Mesenchymal stem cell (in vitro differentiated cells and primary cell): ENCODE results near the gene IL4I1. TPM values are rescaled to one million over a fixed set of nuclear protein-coding genes. Genes with fewer than 3 reads are reported as not detected.

Experiments
- DNase-seq: peaks from one replicate; pipeline ENCODE4 v3.0.0-alpha.2; 2013
- H2AFZ ChIP-seq: one replicate; pipeline ENCODE4 v1.6.1; 2013; ENCODE audit warnings: low read depth, mild to moderate bottlenecking, control low read depth, inconsistent platforms, low read length, moderate library complexity
- H2AK5ac ChIP-seq: 2 replicates; pipeline ENCODE4 v1.6.1; 2013; ENCODE audit warnings: low read length, moderate library complexity, mild to moderate bottlenecking, inconsistent platforms; ENCODE audit not compliant: severe bottlenecking
- H2BK120ac ChIP-seq: one replicate; pipeline ENCODE4 v1.6.1; 2013; ENCODE audit warnings: low read depth, mild to moderate bottlenecking, inconsistent platforms, low read length, moderate library complexity
- H2BK12ac ChIP-seq, 2 experiments: one replicate each; pipeline ENCODE4 v1.6.1; 2013; ENCODE audit warnings: inconsistent platforms in 2 of 2, low read length in 2 of 2, mild to moderate bottlenecking in 2 of 2, moderate library complexity in 2 of 2, control low read depth in 1 of 2
- H2BK15ac ChIP-seq: one replicate; pipeline ENCODE4 v1.6.1; 2013; ENCODE audit warnings: mild to moderate bottlenecking, low read depth, inconsistent platforms; ENCODE audit not compliant: poor library complexity, severe bottlenecking
- H2BK5ac ChIP-seq: 2 replicates; pipeline ENCODE4 v1.6.1; 2013; ENCODE audit warnings: low read depth, mild to moderate bottlenecking, low read length, control low read depth, inconsistent platforms; ENCODE audit not compliant: poor library complexity, severe bottlenecking
- H3K14ac ChIP-seq, 2 experiments: one replicate each; pipeline ENCODE4 v1.6.1; 2013; ENCODE audit warnings: inconsistent platforms in 2 of 2, low read length in 2 of 2, control low read depth in 1 of 2, mild to moderate bottlenecking in 1 of 2, moderate library complexity in 1 of 2
- H3K18ac ChIP-seq, 2 experiments: one replicate each; pipeline ENCODE4 v1.6.1; 2013; ENCODE audit warnings: inconsistent platforms in 2 of 2, low read length in 2 of 2, control low read depth in 1 of 2, low read depth in 1 of 2, mild to moderate bottlenecking in 1 of 2
- H3K23ac ChIP-seq, 2 experiments: one replicate each; pipeline ENCODE4 v1.6.1; 2013; ENCODE audit warnings: inconsistent platforms in 2 of 2, low read length in 2 of 2, mild to moderate bottlenecking in 2 of 2, moderate library complexity in 2 of 2, control low read depth in 1 of 2
- H3K27ac ChIP-seq: 2 replicates; pipeline ENCODE4 v1.5.1; 2013; ENCODE audit warnings: mild to moderate bottlenecking, moderate library complexity, low read length, control low read depth, inconsistent platforms; ENCODE audit not compliant: poor library complexity, severe bottlenecking
- H3K27me3 ChIP-seq, 2 experiments: 2 replicates each; pipeline versions ENCODE4 v1.6.1 to v1.7.0; 2013; ENCODE audit warnings: low read length in 2 of 2, mild to moderate bottlenecking in 2 of 2, moderate library complexity in 2 of 2, control low read depth in 1 of 2, inconsistent platforms in 1 of 2; ENCODE audit not compliant: control insufficient read depth in 1 of 2, insufficient read depth in 1 of 2
- H3K36me3 ChIP-seq, 2 experiments: 2 replicates each; pipeline versions ENCODE4 v1.6.1 to v1.7.0; 2013; ENCODE audit warnings: low read length in 2 of 2, control low read depth in 1 of 2, inconsistent platforms in 1 of 2, low read depth in 1 of 2, mild to moderate bottlenecking in 1 of 2; ENCODE audit not compliant: insufficient read depth in 2 of 2, control insufficient read depth in 1 of 2
- H3K4ac ChIP-seq, 2 experiments: one replicate each; pipeline ENCODE4 v1.6.1; 2013; ENCODE audit warnings: inconsistent platforms in 2 of 2, low read length in 2 of 2, mild to moderate bottlenecking in 2 of 2, moderate library complexity in 2 of 2, control low read depth in 1 of 2, low read depth in 1 of 2
- H3K4me1 ChIP-seq: 2 replicates; pipeline ENCODE4 v1.6.1; 2013; ENCODE audit warnings: low read depth, low read length, control low read depth; ENCODE audit not compliant: control insufficient read depth, insufficient read depth
- H3K4me2 ChIP-seq: 2 replicates; pipeline ENCODE4 v1.6.1; 2013; ENCODE audit warnings: low read length, mild to moderate bottlenecking, inconsistent platforms; ENCODE audit not compliant: poor library complexity, severe bottlenecking
- H3K4me3 ChIP-seq, 2 experiments: 2 replicates each; pipeline versions ENCODE4 v1.5.1 to v1.7.0; 2013; ENCODE audit warnings: low read length in 2 of 2, mild to moderate bottlenecking in 2 of 2, control low read depth in 1 of 2, low read depth in 1 of 2; ENCODE audit not compliant: insufficient read depth in 1 of 2
- H3K79me1 ChIP-seq: replicated peaks from 2 replicates; pipeline ENCODE4 v1.6.1; 2013; ENCODE audit warnings: mild to moderate bottlenecking, control low read depth, low read length, inconsistent platforms; ENCODE audit not compliant: poor library complexity, severe bottlenecking
- H3K9ac ChIP-seq: 2 replicates; pipeline ENCODE4 v1.7.0; 2013; ENCODE audit warnings: mild to moderate bottlenecking, low read length, moderate library complexity
- H3K9me3 ChIP-seq: 2 replicates; pipeline ENCODE4 v1.7.0; 2013; ENCODE audit warnings: mild to moderate bottlenecking, low read length; ENCODE audit not compliant: control insufficient read depth
- H4K8ac ChIP-seq: one replicate; pipeline ENCODE4 v1.6.1; 2013; ENCODE audit warnings: inconsistent platforms, mild to moderate bottlenecking, low read length, moderate library complexity
- H4K91ac ChIP-seq: one replicate; pipeline ENCODE4 v1.6.1; 2013; ENCODE audit warnings: mild to moderate bottlenecking, low read length, inconsistent platforms
- WGBS: methylation state at CpG from one replicate; pipeline ENCODE4 v1.1.7; 2013; ENCODE audit warnings: mixed read lengths; 5-methylcytosine and 5-hydroxymethylcytosine counted together
- small RNA-seq: library from polyadenylated mRNA; stranded (forward); fragments of <200 nt; extraction: miRNeasy Mini kit (QIAGEN cat#:217004); gene quantifications from one replicate; pipeline ENCODE3, GENCODE V24; 2013; ENCODE audit warnings: low read depth

Gene IL4I1

DNA sequence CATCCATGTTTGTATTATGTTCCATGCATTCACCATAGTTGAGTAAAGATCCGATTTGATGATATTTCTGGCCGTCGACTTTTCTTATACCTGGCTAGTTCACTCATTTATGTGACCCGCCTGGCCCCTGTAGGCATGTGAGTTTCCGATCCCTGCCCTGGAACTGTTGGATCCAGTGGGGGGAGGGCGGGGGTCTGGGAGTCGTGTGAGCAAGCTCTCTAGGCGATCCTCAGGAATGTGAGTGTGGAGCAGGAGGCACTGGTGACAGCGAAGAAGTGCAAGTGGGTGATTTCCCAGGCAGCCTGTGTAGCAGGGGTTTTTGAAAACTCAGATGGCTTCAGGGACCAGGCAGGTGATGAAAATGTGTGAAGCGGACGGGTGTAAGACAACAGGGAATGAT is 56.4 kb downstream of the IL4I1 start:
- no peak overlapping the region for H2BK12ac ChIP-seq
- WGBS, result 95% methylated on average over 11 of the region's 11 CpGs
- H3K4me2 ChIP-seq, result no peak overlapping the region
- no peak overlapping the region for H3K27ac ChIP-seq
- H3K4me1 ChIP-seq, result peaks cover 16% of the 10 kb centered on the region
- no peaks in the 10 kb centered on the region for H3K27me3 ChIP-seq
- H3K4ac ChIP-seq, result no peak overlapping the region
- peaks cover 55 to 58% of the 10 kb centered on the region in 2 experiments for H3K36me3 ChIP-seq
- H2AFZ ChIP-seq, result no peak overlapping the region
- no peak overlapping the region for H2BK15ac ChIP-seq
- no peak overlapping the region for H2BK120ac ChIP-seq
- no peak overlapping the region for H3K23ac ChIP-seq
- peaks cover 20% of the 10 kb centered on the region for H3K79me1 ChIP-seq
- no peak overlapping the region for H3K9ac ChIP-seq
- DNase-seq, result no peak
- H3K4me3 ChIP-seq, result no peak overlapping the region
- no peak overlapping the region for H4K91ac ChIP-seq
- no peak overlapping the region for H3K14ac ChIP-seq
- H2AK5ac ChIP-seq, result no peak overlapping the region
- H3K18ac ChIP-seq, result no peak overlapping the region
- H2BK5ac ChIP-seq, result no peak overlapping the region
- no peaks in the 10 kb centered on the region for H3K9me3 ChIP-seq
- H4K8ac ChIP-seq, result no peak overlapping the region

DNA sequence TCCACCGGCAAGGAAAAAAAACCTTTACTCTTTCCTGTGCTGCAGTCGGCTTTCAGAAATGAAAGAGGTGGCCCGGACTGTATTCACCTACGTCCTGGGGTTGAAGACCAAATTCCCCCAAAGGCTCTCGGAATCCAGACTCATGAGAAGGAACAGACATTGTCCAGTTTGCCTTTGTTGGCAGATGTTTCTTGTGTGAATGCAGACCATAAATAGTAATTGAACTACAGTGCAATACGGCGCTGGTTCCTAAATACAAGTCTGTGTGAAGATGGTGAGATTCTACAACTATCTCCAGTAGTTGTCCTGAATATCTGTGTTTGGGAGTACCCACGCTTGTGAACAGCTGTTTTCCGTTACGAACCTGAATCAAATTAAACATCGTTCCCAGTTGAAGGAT is 57.0 kb downstream of the IL4I1 start:
- WGBS, result 97% methylated on average over 11 of the region's 11 CpGs
- H3K4me1 ChIP-seq, result peaks cover 16% of the 10 kb centered on the region

More for the DNA sequence above, 57.0 kb downstream of the IL4I1 start:
- no peak overlapping the region for H4K91ac ChIP-seq
- H2BK120ac ChIP-seq, result no peak overlapping the region
- H2BK5ac ChIP-seq, result no peak overlapping the region
- no peak overlapping the region for H2BK15ac ChIP-seq
- no peak overlapping the region for H2AFZ ChIP-seq
- no peaks in the 10 kb centered on the region for H3K9me3 ChIP-seq
- no peak overlapping the region for H3K18ac ChIP-seq
- no peak overlapping the region for H3K27ac ChIP-seq
- no peak overlapping the region for H2AK5ac ChIP-seq
- H3K4ac ChIP-seq, result no peak overlapping the region
- no peak overlapping the region for H3K23ac ChIP-seq
- no peak overlapping the region for H3K4me3 ChIP-seq
- H3K14ac ChIP-seq, result no peak overlapping the region
- peaks cover 24% of the 10 kb centered on the region for H3K79me1 ChIP-seq
- H3K9ac ChIP-seq, result no peak overlapping the region
- H2BK12ac ChIP-seq, result no peak overlapping the region
- peaks cover 61 to 64% of the 10 kb centered on the region in 2 experiments for H3K36me3 ChIP-seq
- DNase-seq, result no peak
- H4K8ac ChIP-seq, result no peak overlapping the region
- no peaks in the 10 kb centered on the region for H3K27me3 ChIP-seq
- no peak overlapping the region for H3K4me2 ChIP-seq

Small RNA genes within 50 kb of the gene (small RNA-seq; reads per million reads assigned to genes)
- gene MIR4749, result not detected
